ENCODE data around the gene KLHDC2. TPM values are rescaled to one million over a fixed set of nuclear protein-coding genes. Genes with fewer than 3 reads are reported as not detected.
"Not testable (repeated sequence)": the region's sequence is repeated elsewhere in the genome, so short reads cannot be mapped to it uniquely, and the experiment has no call there.

KLHDC2 gene
- total RNA-seq, 1 donor from 2014 or later, result 46.4 TPM

- H3K36me3 Mint-ChIP-seq (ENCODE audit: low read depth), result peaks cover 4% of the 10 kb centered on the region
- H3K4me3 Mint-ChIP-seq (ENCODE audit: unreplicated experiment), result peak overlapping the region; percentile 99
- H3K27ac Mint-ChIP-seq (ENCODE audit: unreplicated experiment), result peak overlapping the region; percentile 100
- H3K27me3 Mint-ChIP-seq (ENCODE audit: low read depth), result no peaks in the 10 kb centered on the region
- H3K9me3 Mint-ChIP-seq (ENCODE audit: low read depth), result no peaks in the 10 kb centered on the region
- no peak for TF ChIP-seq CTCF (IDR thresholded peaks at IDR 0.05)
- H3K4me1 Mint-ChIP-seq (ENCODE audit: low read depth), result peaks cover 45% of the 10 kb centered on the region
- DNase-seq (ENCODE audit: low spot score), result no peak
These were observed 1.7 kb downstream of the KLHDC2 start for GRCh38 chr14:49769581-49770211.

DNA sequence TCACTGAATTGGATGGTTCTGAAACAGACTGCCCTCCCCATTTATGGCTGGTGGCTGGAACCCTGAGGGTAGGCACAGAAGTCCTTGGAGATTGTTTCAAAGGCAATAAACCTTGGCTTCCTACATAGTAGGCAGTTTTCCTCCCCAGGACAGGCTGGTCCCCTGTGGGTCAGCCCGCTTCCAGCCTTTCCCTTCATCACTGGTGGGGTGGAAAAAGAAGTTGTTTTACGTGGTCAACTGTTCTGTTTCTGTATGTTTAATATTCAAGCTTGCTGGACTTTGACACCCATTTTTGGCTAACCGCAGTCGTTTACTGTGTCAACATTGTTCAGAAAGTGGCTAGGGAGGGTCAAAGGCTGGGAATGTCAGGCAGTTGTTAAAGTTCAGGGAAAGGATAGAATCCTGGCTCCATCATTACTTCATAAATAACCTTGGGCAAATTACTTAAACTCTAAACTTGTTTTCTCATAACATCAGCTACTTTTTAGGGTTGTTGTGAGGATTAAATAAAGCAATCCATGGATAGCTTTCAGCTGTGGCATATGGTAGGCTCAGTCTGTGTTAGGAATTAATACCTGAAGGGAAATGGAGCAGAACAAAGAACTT, 2.4 kb downstream of the KLHDC2 start:
- Mint-ChIP-seq H3K4me1 (ENCODE audit: low read depth) (peaks cover 47% of the 10 kb centered on the region), H3K27me3 (ENCODE audit: low read depth) (no peaks in the 10 kb centered on the region), H3K4me3 (ENCODE audit: unreplicated experiment) (peak overlapping the region; percentile 99), H3K9me3 (ENCODE audit: low read depth) (no peaks in the 10 kb centered on the region), H3K36me3 (ENCODE audit: low read depth) (peaks cover 6% of the 10 kb centered on the region), H3K27ac (ENCODE audit: unreplicated experiment) (peak overlapping the region; percentile 87)
- DNase-seq (ENCODE audit: low spot score), result no peak
- TF ChIP-seq CTCF (IDR thresholded peaks at IDR 0.05), result no peak

- not testable (repeated sequence) for H3K9me3 Mint-ChIP-seq (ENCODE audit: low read depth); H3K4me3 Mint-ChIP-seq (ENCODE audit: unreplicated experiment); H3K27me3 Mint-ChIP-seq (ENCODE audit: low read depth); H3K27ac Mint-ChIP-seq (ENCODE audit: unreplicated experiment); DNase-seq (ENCODE audit: low spot score)
- Mint-ChIP-seq H3K36me3 (ENCODE audit: low read depth) (peaks cover 11% of the 10 kb centered on the region), H3K4me1 (ENCODE audit: low read depth) (peaks cover 46% of the 10 kb centered on the region)
These were observed 3.7 kb downstream of the KLHDC2 start for GRCh38 chr14:49771691-49772090.

DNA sequence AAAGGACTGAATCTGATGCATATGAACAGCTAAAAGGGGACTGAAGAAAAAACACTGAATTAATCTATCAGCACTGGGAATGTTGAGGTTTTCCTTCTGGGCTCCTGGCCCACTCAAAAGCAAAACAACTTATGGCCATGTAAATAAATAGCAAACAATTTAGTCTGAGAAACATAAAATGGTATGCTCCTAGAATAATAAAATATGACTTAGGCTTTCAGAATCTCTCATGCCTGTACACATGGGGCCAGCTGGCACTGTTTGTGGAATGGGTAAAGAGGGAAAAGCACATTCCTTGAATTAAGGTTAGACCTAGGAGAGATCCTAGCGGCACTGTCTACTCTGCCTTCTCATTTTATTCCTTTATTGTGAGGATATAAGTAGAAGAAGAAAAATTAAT, 6.2 kb downstream of the KLHDC2 start:
- Mint-ChIP-seq H3K36me3 (ENCODE audit: low read depth) (peaks cover 17% of the 10 kb centered on the region), H3K4me1 (ENCODE audit: low read depth) (peaks cover 36% of the 10 kb centered on the region), H3K4me3 (ENCODE audit: unreplicated experiment) (no peak overlapping the region), H3K27ac (ENCODE audit: unreplicated experiment) (peak overlapping the region; percentile 57), H3K9me3 (ENCODE audit: low read depth) (no peaks in the 10 kb centered on the region), H3K27me3 (ENCODE audit: low read depth) (no peaks in the 10 kb centered on the region)
- no peak for TF ChIP-seq CTCF (IDR thresholded peaks at IDR 0.05)
- DNase-seq (ENCODE audit: low spot score), result no peak

GRCh38 chr14:49778421-49778820, 10.5 kb downstream of the KLHDC2 start:
- H3K9me3 Mint-ChIP-seq (ENCODE audit: low read depth), result no peaks in the 10 kb centered on the region
- DNase-seq (ENCODE audit: low spot score), result no peak
- peaks cover 11% of the 10 kb centered on the region for H3K4me1 Mint-ChIP-seq (ENCODE audit: low read depth)
- no peak overlapping the region for H3K27ac Mint-ChIP-seq (ENCODE audit: unreplicated experiment)
- TF ChIP-seq CTCF (IDR thresholded peaks at IDR 0.05), result no peak
- no peaks in the 10 kb centered on the region for H3K27me3 Mint-ChIP-seq (ENCODE audit: low read depth)
- H3K36me3 Mint-ChIP-seq (ENCODE audit: low read depth), result peaks cover 39% of the 10 kb centered on the region
- H3K4me3 Mint-ChIP-seq (ENCODE audit: unreplicated experiment), result no peak overlapping the region

GRCh38 chr14:49781040-49781439, 13.1 kb downstream of the KLHDC2 start:
- H3K36me3 Mint-ChIP-seq (ENCODE audit: low read depth), result peaks cover 40% of the 10 kb centered on the region
- not testable (repeated sequence) for H3K4me3 Mint-ChIP-seq (ENCODE audit: unreplicated experiment)

More at GRCh38 chr14:49781040-49781439, 13.1 kb downstream of the KLHDC2 start:
- not testable (repeated sequence) for DNase-seq (ENCODE audit: low spot score); H3K9me3 Mint-ChIP-seq (ENCODE audit: low read depth); H3K27ac Mint-ChIP-seq (ENCODE audit: unreplicated experiment); H3K27me3 Mint-ChIP-seq (ENCODE audit: low read depth)
- H3K4me1 Mint-ChIP-seq (ENCODE audit: low read depth), result peaks cover 24% of the 10 kb centered on the region
